GM12864 (cell line): Measurements from ENCODE around the gene ABCD1.

ENCODE experiments used
- DNase-seq: peaks from one replicate; pipeline ENCODE4 v3.0.0-alpha.2; 2011; ENCODE audit warnings: low read depth
- H3K4me3 ChIP-seq: 2 replicates; pipeline ENCODE4 v1.5.1; 2011; ENCODE audit warnings: mild to moderate bottlenecking, low read depth, low read length, control low read depth
- TF ChIP-seq, protein P1 (sequence below): IDR thresholded peaks from 2 replicates; pipeline ENCODE4 v1.5.1; 2011; ENCODE audit warnings: low read depth, mild to moderate bottlenecking, moderate library complexity, low read length, control low read depth, inconsistent platforms; ENCODE audit errors: missing control alignments

ABCD1 gene

DNA sequence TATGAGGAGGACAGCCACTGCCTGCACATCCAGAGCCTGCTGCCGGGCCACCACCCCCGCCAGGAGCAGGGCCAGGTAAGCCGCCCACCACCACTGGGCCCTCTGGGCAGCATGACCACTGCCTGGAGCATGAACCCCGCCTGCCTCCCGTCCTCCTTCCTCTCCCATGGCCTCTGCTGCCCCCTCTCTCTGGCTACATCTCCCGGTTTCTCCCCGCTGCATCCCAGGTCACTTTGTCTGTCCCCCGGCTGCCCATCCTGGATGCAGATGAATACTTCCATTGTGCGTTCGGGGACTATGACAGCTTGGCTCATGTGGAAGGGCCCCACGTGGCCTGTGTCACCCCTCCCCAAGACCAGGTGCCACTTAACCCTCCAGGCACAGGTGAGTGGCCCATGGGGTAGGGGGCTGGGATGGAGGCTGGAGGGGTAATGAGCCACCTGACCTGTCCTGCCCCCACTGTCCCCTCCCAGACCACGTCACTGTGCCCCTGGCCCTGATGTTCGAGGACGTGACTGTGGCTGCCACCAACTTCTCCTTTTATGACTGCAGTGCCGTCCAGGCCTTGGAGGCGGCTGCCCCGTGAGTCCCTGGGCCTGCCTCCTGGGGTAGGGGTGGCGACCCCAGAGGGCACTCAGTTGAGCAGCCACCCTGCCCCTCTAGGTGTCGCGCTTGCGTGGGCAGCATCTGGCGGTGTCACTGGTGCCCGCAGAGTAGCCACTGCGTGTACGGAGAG lies 45.4 kb downstream of the ABCD1 start:
- H3K4me3 ChIP-seq, result no peak overlapping the region
- no peak for DNase-seq
- TF ChIP-seq, protein P1, sequence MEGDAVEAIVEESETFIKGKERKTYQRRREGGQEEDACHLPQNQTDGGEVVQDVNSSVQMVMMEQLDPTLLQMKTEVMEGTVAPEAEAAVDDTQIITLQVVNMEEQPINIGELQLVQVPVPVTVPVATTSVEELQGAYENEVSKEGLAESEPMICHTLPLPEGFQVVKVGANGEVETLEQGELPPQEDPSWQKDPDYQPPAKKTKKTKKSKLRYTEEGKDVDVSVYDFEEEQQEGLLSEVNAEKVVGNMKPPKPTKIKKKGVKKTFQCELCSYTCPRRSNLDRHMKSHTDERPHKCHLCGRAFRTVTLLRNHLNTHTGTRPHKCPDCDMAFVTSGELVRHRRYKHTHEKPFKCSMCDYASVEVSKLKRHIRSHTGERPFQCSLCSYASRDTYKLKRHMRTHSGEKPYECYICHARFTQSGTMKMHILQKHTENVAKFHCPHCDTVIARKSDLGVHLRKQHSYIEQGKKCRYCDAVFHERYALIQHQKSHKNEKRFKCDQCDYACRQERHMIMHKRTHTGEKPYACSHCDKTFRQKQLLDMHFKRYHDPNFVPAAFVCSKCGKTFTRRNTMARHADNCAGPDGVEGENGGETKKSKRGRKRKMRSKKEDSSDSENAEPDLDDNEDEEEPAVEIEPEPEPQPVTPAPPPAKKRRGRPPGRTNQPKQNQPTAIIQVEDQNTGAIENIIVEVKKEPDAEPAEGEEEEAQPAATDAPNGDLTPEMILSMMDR, result no peak

DNA sequence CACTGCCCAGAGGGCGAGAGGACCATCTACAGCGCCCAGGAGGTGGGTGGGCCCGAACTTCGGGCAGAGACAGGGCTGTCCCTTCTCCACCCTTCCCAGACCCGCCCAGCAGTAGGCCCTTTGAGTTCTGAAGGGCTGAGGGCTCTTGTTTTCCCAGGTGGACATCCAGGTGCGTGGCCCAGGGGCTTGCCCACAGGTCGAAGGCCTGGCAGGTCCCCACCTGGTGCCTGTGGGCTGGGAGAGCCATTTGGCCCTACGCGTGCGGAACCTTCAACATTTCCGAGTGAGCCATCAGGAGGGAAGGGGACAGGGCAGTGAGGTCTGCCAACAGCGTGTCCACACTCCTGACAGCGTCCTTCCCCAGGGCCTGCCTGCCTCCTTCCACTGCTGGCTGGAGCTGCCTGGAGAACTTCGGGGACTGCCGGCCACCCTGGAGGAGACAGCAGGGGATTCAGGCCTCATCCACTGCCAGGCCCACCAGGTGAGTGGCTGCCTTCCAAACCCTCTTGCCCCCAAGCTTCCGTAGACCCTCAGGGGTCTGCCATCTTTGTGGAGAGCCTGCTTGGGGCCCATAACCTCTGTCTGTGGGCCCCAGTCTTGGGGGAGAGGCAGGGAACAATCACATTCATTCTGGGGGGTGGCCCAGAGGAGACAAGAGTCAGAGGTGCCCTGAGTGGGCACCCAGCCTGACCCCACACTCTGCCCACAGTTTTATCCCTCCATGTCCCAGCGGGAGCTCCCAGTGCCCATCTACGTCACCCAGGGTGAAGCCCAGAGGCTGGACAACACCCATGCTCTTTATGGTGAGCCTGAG lies 46.2 kb downstream of the ABCD1 start:
- TF ChIP-seq, protein P1, result no peak
- DNase-seq, result no peak

DNA sequence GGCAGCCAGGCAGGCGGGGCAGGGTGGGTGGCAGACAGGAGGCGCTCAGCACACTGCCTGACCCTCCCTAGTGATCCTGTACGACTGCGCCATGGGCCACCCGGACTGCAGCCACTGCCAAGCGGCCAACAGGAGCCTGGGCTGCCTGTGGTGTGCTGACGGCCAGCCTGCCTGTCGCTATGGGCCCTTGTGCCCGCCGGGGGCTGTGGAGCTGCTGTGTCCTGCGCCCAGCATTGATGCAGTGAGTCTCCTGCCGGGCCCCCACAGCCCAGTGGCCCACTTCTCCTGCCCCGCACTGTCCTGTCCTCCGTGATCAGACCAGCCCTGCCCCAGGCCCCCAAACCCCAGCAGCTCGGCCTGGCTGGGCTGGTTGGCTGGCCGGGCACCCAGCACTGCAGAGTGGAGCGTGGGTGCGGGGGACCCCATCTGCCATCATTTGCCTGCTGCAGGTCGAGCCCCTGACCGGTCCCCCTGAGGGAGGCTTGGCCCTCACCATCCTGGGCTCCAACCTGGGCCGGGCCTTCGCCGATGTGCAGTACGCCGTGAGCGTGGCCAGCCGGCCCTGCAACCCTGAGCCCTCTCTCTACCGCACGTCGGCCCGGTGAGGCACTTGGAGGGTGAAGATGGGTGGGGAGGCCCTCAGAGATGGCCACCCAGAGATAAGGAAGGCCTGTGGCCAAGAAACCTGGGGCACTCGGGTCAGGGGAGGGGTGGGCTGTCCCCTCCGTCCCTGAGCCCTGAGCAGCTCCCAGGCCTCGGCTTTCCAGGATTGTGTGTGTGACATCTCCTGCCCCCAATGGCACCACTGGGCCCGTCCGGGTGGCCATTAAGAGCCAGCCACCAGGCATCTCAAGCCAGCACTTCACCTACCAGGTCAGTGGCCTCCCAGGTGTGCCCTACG lies 47.0 kb downstream of the ABCD1 start:
- no peak for DNase-seq
- no peak overlapping the region for H3K4me3 ChIP-seq
- TF ChIP-seq, protein P1, result no peak

More for the DNA sequence above, 46.2 kb downstream of the ABCD1 start:
- H3K4me3 ChIP-seq, result no peak overlapping the region

DNA sequence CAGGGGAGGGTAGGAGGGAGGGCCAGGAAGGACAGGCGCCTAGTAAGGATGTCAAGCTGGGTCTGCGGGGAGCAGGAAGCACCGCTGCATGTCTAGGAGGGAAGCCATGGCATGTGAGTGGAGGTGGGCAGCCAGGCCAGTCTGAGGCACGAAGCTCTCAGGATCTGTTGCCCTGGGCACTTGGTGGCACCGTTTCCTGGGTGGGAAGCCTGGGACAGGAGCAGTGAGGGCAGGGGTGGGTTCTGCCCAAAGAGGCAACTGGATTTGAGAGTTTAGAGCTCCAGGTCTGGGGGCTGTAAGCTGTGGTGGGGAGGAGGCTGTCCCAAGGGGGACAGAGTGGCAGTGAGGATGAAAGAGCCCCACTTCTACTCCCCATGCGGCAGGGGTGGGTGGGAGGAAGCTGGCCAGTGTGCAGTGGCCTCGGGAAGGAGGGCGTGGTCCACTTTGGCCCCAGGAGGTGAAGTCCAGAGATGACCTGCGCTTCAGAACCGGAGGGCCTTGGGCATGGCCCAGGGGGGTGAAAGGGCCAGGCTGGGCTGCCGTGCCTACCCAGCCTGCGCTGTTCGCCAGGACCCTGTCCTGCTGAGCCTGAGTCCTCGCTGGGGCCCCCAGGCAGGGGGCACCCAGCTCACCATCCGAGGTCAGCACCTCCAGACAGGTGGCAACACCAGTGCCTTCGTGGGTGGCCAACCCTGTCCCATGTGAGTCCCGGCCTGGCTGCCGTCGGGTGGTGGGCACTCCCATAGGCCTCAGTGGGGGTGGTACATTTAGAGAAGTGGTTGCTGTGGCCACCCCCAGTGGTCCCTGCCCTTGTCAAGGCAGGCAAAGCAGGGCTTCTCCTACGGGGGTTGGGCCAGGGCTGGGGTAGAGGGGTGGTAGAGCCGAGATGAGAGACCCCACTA lies 47.9 kb downstream of the ABCD1 start:
- no peak for DNase-seq
- TF ChIP-seq, protein P1, result no peak
- no peak overlapping the region for H3K4me3 ChIP-seq

DNA sequence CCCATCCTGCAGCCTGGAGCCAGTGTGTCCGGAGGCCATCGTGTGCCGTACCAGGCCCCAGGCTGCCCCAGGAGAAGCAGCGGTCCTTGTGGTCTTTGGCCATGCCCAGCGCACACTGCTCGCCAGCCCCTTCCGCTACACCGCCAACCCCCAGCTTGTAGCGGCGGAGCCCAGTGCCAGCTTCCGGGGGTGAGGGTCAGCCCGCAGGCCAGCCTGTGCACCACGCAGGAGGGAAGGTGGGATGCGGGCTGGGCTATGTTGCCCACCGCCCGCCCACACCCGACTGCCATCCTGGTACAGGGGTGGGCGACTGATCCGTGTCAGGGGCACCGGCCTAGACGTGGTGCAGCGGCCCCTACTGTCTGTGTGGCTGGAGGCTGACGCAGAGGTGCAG lies 48.6 kb downstream of the ABCD1 start:
- no peak overlapping the region for H3K4me3 ChIP-seq
- TF ChIP-seq, protein P1, result no peak
- DNase-seq, result no peak
